ENCODE data around the gene MAN2A2.

DNA sequence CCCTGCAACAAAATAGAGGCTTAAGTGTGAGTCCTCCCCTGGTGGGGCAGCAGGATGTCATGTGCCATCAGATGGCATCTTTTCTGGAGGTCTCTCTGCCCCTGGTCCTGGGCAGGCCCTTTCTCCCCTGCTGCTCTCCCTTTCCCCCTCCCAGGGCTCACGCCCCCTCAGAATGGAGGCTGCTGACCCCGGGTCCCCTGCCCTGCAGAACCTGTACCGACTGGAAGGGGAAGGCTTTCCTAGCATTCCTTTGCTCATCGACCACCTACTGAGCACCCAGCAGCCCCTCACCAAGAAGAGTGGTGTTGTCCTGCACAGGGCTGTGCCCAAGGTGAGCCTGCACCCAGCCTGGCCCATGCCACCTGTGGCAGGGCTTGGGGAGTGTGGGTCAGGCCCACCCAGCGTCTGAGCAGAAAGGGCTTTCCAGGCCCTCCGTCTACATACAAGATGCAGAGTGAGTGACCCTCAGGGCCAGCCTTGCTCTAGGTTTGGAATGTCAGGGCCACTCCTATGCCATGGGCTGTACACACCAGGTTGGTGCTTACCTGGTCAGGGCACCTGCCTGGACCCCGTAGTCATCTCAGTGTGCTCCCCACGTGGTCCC, 11.7 kb upstream of the MAN2A2 start:
- no peak for TF ChIP-seq EZH2 (IDR thresholded peaks at IDR 0.05; ENCODE audit: insufficient read depth, poor library complexity, severe bottlenecking)
- TF ChIP-seq EZH2phosphoT487 (IDR thresholded peaks at IDR 0.05; ENCODE audit: insufficient read depth, low read depth) = no peak

Data from GM23248 (cell line).